ENCODE data around the gene LARP4B. TPM values are rescaled to one million over a fixed set of nuclear protein-coding genes. Genes with fewer than 3 reads are reported as not detected.

LARP4B gene
- total and polyA plus RNA-seq, 2 donors (not counting 3 experiments of a cell fraction or from before 2014, with no cell fraction given), result 27.4 to 101 TPM

GRCh38 chr10:817371-817770 is 114.1 kb downstream of the LARP4B start:
- Histone ChIP-seq H3K9me1 (replicated peaks; ENCODE audit: control insufficient read depth, extremely low read depth, insufficient read depth, low read length) (no peaks in the 10 kb centered on the region), H3K4me2 (ENCODE audit: insufficient read depth, low read length) (no peak overlapping the region), H3K9me3 (replicated peaks; ENCODE audit: control insufficient read depth, insufficient read depth, low read length) (no peaks in the 10 kb centered on the region), H3K27me3 (ENCODE audit: control insufficient read depth in 2 of 2, insufficient read depth in 2 of 2, low read length in 2 of 2) (no peaks in the 10 kb centered on the region), H3K4me1 (ENCODE audit: control insufficient read depth, extremely low read depth, insufficient read depth, low read length) (no peaks in the 10 kb centered on the region), H3K36me3 (ENCODE audit: control insufficient read depth in 2 of 2, extremely low read depth in 1 of 2, insufficient read depth in 2 of 2, low read length in 2 of 2) (peaks cover 21 to 71% of the 10 kb centered on the region in 2 experiments), H2AFZ (ENCODE audit: low read depth, low read length) (no peak overlapping the region), H3K4me3 (replicated peaks in 1 of 3; ENCODE audit: insufficient read depth in 1 of 3, low read depth in 1 of 3, low read length in 3 of 3) (no peak overlapping the region), H3K79me2 (ENCODE audit: control insufficient read depth, insufficient read depth, low read length) (no peaks in the 10 kb centered on the region), H4K20me1 (replicated peaks; ENCODE audit: control insufficient read depth, extremely low read depth, insufficient read depth, low read length) (no peaks in the 10 kb centered on the region), H3K9ac (replicated peaks; ENCODE audit: extremely low read depth, insufficient read depth, low read length) (no peak overlapping the region), H3K27ac (ENCODE audit: insufficient read depth, low read depth, low read length) (no peak overlapping the region)
- ChIA-PET POLR2A (no interaction called here), CTCF (interaction anchor here (0.6 to 0.7 kb wide), 2 partner anchors 26 to 46 kb away, joined by 3 read pairs; no protein-coding TSS in a partner anchor)
- dilution Hi-C loops (cut with MboI; ENCODE audit: extremely low pct_ligation_motif_present, low sequenced_read_pairs), result no loop called here
- no TSS peak for BruUV-seq (replicated peaks)
- no peak for FAIRE-seq
- DNase-seq (ENCODE audit: low read depth, low spot score), result no peak
- TF ChIP-seq FOS (IDR thresholded peaks at IDR 0.05; ENCODE audit: borderline replicate concordance, insufficient read depth, low read length), result no peak
- TF ChIP-seq POLR2AphosphoS5 (IDR thresholded peaks at IDR 0.05; ENCODE audit: insufficient read depth, low read depth, low read length), result no peak
- TF ChIP-seq POLR2A (IDR thresholded peaks at IDR 0.05; ENCODE audit: low read depth, low read length), result no peak
- TF ChIP-seq GATA2 (IDR thresholded peaks at IDR 0.05; ENCODE audit: insufficient read depth, insufficient read length, low read depth, low read length), result no peak
- no peak for TF ChIP-seq EZH2 (IDR thresholded peaks at IDR 0.05; ENCODE audit: borderline replicate concordance, low read depth, low read length, severe bottlenecking)
- no peak for TF ChIP-seq MAX (IDR thresholded peaks at IDR 0.05; ENCODE audit: insufficient read depth, insufficient read length)
- TF ChIP-seq MYC (IDR thresholded peaks at IDR 0.05; ENCODE audit: low read depth, low read length), result no peak
- TF ChIP-seq JUN (IDR thresholded peaks at IDR 0.05; ENCODE audit: borderline replicate concordance, insufficient read depth, insufficient read length, low read depth), result no peak
- TF ChIP-seq CTCF (IDR thresholded peaks at IDR 0.05; ENCODE audit: extremely low read depth in 1 of 2, insufficient read depth in 1 of 2, low read depth in 1 of 2, low read length in 2 of 2), result no peak
- intact Hi-C loops (cut with micrococcal nuclease), result no loop called here

All from endothelial cell of umbilical vein (primary cell).